NCI-H345 (cell line): ENCODE data around the gene ARHGAP26.

ENCODE experiments used
- DNase-seq: peaks from one replicate; lab custom pipeline; 2025; lab: John Stamatoyannopoulos, UW

Gene ARHGAP26

GRCh38 chr5:143120460-143121134 lies 350.4 kb downstream of the ARHGAP26 start:
- DNase-seq, result no peak

DNA sequence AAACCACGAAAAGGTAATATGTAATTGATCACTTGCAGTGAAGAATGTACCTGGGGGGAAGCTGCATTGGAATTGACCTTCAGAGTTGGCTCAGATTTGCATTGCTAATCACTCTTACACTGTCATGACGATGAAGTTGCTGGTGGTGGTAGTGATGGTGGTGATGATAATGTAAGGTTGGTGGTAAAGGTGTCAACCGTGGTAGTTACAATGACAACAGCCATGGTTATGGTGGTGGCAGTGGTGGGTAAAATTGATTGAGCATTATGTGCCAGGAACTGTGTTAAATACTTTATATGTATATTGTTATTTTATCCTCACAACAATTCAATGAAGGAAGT lies 350.9 kb downstream of the ARHGAP26 start:
- DNase-seq, result no peak

GRCh38 chr5:143124593-143124992 lies 354.4 kb downstream of the ARHGAP26 start:
- peak; percentile 14 for DNase-seq

GRCh38 chr5:143126174-143127019 lies 356.2 kb downstream of the ARHGAP26 start:
- DNase-seq, result no peak

DNA sequence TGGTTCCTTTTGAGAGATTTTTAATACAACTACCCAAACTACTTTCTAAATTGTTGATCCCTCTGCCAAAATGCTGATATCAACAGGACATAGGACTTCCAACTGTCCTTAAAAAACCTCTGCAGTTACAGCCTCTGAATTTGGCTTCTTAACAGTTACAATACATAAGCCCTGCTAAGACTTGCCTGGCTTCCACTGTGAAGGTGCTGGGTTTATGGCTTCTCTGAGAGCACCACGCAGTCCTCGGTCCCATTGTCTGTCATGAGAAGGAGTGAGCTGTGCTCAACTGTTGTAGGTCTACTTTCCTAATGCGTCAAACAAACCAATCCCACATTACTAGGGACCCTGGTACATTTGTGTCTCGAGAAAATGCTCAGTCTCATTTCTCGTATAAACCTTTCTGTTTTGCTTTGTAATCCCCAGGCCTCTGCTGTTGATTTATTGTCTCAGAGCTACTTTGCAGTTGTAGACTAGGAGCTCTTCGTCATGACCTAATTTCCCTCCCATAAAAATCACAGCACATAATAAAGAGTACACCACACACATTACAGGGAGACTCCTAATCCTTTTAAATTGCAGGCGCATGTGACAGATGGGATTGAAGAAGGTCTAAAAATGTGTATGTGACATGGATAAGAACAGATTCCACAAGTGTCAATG lies 358.4 kb downstream of the ARHGAP26 start:
- no peak for DNase-seq

DNA sequence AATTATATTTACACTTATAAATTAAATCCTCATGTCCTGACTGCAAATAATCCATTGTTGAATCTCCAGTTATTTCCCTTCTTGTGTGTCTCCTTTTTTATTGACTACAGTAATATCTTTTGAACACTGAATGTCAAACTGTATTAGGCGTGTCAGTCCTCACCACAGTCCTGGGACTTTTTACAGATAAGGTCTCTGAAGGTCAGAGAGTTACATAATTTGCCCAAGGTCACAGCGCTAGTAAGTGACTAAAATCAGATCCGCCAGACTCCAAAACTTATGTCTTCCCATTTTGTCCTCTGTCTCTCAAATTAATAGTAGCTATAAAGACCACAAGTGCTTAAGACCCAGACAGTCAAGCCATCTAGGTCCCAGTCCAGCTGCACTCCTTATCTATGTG lies 359.0 kb downstream of the ARHGAP26 start:
- no peak for DNase-seq

- DNase-seq, result no peak
Measured at GRCh38 chr5:143129910-143130612, 359.9 kb downstream of the ARHGAP26 start.

GRCh38 chr5:143130613-143131305 lies 360.6 kb downstream of the ARHGAP26 start:
- DNase-seq, result no peak

DNA sequence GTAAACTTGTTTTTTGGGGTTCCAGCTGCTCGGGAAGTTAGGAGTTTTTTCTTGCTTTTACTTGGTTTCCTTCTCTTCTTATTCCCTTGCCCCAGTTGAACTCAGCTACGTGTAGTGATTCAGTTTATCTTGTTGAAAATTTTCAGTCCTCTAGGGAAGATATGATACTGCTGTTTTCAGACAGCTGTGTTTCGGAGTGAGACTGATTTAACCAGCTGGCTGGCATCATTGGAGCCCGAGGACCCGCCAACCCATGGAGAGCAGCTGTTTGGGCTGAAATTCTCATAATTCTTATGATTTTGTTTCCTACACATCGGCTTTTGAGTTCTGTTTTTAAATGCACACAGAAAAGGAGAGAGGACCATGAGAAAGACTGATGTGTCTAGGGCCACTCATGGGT lies 361.8 kb downstream of the ARHGAP26 start:
- no peak for DNase-seq

GRCh38 chr5:143132739-143133138 lies 362.6 kb downstream of the ARHGAP26 start:
- no peak for DNase-seq

DNA sequence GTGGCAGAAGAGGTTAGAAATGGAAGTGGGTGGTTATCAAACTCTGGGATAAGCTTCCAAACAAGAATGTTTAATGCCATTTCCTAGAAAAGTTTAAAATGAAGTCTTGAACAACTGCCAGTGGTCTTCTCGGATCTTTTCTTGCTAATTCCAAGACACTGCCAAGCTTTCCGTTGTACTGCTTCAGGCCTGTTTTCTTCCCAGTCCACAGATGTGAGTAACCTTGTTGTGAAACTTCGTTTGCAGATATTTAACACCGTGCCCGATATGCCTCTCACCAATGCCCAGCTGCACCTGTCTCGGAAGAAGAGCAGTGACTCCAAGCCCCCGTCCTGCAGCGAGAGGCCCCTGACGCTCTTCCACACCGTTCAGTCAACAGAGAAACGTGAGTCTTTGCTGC lies 363.5 kb downstream of the ARHGAP26 start:
- DNase-seq, result no peak

DNA sequence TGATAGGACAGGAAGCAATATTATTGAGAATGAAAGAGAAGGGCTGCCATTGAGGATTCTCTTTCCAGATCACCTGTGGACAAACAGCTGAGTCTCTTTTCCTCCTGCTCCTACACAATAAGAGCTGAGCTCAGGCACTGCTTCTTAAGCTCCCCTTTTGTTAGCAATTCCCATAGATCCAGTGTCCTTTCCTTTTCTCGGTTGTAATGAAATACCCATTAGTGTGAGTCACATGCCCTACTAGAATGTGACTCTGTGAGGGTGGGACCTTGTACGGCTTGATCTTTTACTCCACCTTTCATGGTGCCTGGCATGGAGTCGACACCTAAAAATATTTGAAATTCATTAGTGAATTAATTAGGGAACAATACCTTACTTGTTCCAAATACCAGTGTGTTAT lies 364.1 kb downstream of the ARHGAP26 start:
- no peak for DNase-seq

GRCh38 chr5:143134900-143135299 lies 364.7 kb downstream of the ARHGAP26 start:
- no peak for DNase-seq

- DNase-seq, result no peak
Measured at GRCh38 chr5:143135832-143136551, 365.8 kb downstream of the ARHGAP26 start.

GRCh38 chr5:143138839-143139238 lies 368.7 kb downstream of the ARHGAP26 start:
- no peak for DNase-seq

- no peak for DNase-seq
Measured at GRCh38 chr5:143139585-143139984, 369.4 kb downstream of the ARHGAP26 start.

GRCh38 chr5:143140492-143141203 lies 370.5 kb downstream of the ARHGAP26 start:
- peak; percentile 94 for DNase-seq

- DNase-seq, result no peak
Measured at GRCh38 chr5:143141652-143142051, 371.5 kb downstream of the ARHGAP26 start.

DNA sequence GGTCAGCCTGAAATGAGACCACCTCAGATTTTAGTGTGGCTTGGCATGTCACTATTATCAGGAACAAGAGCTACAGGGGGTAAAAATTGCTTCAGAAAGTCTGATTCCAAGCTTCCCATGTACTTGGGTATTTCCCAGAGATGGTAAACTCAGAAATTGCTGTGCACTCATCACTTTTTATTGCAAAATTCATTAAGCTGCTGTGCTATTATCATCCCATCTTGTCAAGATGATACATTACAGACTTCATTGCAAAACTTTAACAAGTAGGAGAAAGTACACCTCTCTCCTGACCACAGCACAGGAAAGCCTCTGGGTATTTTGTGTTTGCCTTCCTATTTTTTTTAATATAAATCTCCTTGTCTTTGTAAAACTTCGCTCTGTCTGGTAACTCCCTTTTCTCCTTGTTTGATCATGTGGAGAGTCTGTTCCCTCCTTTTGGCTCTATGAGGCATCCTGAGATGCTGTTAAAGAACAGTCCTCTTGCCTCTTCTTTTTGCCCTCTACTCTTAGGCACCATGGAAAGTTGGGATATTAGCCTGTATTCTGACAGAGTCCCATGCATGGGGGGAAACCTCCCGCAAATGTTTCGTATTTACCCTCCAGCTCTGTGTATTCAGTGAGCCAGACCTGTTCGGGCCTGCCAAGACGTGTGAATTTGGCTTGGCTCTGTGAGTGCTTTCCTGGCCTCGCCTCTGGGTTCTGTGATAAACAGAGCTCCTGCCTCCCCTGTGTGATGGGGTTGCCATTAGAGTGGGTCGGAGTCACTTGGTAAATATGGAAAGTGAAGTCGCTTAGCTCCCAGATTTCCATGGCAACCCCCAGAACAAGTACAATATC lies 372.6 kb downstream of the ARHGAP26 start:
- peak; percentile 92 for DNase-seq

GRCh38 chr5:143143973-143144372 lies 373.8 kb downstream of the ARHGAP26 start:
- DNase-seq, result no peak
